DMS153 (cell line): ENCODE results near the gene SYVN1.
A peak's percentile ranks its signal among the peaks of the same experiment; 100 is the strongest.
"Not testable (repeated sequence)": the region's sequence is repeated elsewhere in the genome, so short reads cannot be mapped to it uniquely, and the experiment has no call there.

Experiments
- DNase-seq: peaks from one replicate; lab custom pipeline; 2025; lab: John Stamatoyannopoulos, UW

SYVN1 gene

DNA sequence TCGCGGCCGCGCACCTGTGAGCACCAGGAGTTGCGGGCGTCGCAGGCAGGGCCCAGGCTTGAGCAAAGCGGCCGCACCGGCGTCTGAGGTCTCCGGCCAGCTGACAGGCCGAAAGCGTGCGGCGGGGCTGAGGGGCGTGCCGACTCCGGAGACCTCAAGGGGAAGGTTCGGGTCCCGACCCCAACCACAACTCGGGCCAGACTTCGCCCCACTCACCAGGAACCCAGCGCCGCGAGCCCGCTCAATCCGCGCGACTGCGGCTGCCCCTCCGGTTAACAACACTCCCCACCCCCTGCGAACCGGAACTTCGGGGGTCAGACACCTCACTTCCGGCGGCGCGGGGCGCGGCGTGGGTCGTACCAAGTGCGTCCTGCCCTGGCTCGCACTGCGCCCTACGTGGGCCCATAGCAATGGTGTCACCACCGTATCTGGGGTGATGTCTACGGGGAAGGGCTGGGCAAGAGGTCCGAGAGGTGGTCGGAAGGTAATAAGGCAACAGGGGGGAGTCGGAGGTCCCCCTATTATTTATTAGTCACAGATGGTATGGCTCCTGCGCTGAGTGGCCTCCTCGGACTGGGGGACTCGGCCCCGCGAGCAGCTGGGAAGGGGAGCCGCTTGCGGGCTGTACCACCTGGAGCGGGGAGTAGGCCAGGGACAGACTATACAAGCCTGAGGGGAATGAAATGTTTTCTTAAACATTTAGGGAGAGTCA is at the start of gene SYVN1:
SYVN1 (minus strand) TSS at position 280 of the 712 bp plus-strand sequence. CDS start 918 bp downstream, outside the sequence.
- DNase-seq = peak; percentile 81

DNA sequence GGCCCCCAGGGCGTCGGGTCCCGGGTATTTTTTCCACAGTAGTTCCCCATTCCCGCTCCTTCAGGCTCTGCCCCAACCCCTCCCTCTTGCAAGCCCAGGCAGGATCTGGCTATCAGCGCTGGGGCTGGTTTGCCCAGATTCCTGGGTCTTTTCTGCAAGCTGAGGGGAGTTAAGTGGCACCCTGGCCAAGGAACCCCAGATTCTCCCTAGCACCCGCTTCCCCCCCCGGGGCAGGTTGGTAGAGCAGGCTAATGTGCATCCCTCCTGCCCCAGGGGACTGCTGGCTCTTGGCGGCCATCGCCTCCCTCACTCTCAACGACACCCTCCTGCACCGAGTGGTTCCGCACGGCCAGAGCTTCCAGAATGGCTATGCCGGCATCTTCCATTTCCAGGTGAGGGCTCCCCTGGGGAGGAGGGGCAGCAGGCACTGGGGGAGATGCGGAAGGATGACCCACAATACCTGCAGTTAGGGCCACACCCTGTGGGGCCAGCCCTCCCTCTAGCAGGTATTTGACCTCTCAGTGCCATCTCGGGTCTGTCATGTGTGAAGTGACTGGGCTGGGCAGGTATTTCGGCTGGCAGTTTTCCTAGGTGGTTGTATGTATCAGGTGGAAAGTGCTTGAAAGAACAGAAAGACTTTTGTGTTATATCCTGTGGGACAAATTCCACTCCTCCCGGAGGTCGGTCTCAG is 49.0 kb upstream of the SYVN1 start:
- DNase-seq = no peak

DNA sequence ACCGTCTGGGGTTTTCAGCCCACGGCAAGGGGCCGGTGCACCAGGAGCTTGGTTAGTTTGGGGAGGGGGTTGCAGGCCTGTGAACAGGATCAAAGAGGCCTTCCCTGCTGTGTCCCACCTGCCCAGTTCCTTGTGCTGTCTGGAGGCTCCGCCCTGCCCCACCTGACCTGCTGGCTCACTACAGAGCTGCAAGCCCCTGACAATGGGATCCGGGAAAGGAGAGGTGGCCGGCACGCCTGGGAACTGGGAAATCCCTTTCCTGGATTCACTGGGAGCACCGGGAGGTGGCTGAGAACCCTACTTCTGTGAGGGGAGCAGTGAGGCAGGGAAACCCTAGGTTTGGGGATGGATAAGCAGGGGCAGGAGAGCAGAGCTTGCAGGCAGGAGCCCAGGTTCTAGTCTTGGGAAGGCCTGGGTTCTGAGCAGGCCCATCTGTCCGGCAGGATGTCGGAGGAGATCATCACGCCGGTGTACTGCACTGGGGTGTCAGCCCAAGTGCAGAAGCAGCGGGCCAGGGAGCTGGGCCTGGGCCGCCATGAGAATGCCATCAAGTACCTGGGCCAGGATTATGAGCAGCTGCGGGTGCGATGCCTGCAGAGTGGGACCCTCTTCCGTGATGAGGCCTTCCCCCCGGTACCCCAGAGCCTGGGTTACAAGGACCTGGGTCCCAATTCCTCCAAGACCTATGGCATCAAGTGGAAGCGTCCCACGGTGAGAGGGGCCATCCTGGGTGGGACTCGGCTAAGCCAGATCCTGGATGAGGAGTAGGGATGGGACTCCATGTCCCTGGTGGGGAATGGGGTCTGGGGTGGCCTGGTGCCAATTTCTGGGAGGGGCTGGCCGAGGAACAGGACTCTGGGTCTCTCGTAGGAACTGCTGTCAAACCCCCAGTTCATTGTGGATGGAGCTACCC is 48.2 kb upstream of the SYVN1 start:
- DNase-seq = no peak

- DNase-seq = peak; percentile 12
These were observed 47.4 kb upstream of the SYVN1 start, which contains the start of gene CAPN1 for GRCh38 chr11:65181569-65182257. Gene CAPN1, plus strand, starts transcription at chr11:65181928. Its CDS starts 774 bp downstream, at chr11:65182702.

DNA sequence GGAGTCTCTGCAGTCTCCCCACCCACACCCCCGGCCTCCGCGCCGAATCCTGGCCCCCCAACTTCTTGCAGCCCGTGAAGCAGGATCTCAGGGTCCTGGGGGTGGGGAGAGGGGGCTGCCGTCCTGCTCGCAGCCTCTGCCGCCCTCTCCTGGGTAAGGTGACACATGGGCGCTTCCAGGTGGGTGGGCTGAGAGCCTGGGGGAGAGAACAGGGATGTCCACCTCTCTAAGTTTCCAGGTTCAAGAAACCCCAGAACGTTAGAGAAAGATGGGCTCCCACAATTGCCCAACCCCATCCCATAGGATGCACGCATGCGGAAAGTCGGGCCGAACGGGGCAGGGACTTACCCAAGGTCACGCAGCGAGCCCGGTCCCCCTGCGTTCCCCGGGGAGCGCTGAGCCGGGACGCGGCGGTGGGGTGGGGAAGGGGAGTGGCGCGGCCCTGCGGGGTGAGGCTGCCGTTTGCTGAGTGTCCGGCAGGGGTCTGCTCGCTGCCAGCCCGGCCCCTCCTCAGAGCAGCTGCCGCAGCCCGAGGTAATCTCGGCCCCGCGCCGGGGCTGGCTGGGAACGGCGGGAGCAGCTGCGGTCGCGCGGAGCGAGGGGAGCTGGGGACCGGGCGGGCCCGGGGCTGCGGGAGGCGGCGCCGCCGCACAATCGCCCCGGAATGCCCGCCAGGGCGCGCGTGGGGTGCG is 46.7 kb upstream of the SYVN1 start:
- DNase-seq = no peak

DNA sequence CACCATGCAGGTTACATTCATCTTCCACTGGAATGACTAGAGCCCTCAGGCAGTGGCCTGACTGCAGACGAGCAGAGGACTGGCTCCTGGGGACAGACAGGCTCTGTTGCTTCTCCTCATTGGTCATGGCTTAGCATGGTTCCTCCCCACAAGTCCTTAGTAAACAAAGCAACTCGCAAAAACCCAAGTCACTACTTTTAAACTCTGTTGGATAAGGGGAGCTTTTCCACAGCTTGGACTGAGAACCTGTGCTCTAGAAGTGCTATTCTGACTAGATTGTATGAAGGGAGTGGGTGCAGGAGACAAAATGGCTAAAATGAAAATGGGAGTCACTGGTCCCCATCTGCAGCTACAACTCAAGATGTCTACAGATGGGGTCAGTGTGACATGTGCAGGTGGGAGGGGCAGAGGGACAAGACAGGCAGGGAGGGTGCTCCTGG is 40.3 kb upstream of the SYVN1 start:
- DNase-seq = not testable (repeated sequence)

DNA sequence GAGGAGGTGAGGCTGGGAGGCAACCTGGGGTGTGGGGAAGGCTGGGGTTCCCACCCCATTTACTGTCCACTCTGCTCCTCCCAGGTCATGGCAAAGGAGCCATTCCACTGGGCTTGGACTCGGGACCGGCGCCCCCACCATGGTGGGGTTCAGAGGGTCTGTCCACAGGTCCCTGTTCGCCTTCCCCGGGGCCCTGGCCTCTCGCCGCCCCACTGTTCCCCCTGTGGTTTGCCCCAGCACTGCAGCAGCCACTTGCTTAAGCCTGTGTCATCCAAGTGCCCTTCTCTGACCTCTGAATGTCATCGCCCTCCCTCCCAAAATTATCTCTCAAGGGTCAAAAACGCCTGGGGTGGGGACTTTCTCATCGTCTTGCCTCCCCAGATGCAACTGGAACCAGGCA is 38.3 kb upstream of the SYVN1 start:
- DNase-seq = no peak

GRCh38 chr11:65170058-65170534 is 35.8 kb upstream of the SYVN1 start, which contains the start of gene SPDYC:
Gene SPDYC, plus strand, starts transcription at chr11:65170233. Its CDS starts 1,125 bp downstream, at chr11:65171358.
- no peak for DNase-seq

- no peak for DNase-seq
These were observed 34.9 kb upstream of the SYVN1 start for GRCh38 chr11:65169164-65169641.

- DNase-seq = no peak
These were observed 33.3 kb upstream of the SYVN1 start for GRCh38 chr11:65167656-65168055.

DNA sequence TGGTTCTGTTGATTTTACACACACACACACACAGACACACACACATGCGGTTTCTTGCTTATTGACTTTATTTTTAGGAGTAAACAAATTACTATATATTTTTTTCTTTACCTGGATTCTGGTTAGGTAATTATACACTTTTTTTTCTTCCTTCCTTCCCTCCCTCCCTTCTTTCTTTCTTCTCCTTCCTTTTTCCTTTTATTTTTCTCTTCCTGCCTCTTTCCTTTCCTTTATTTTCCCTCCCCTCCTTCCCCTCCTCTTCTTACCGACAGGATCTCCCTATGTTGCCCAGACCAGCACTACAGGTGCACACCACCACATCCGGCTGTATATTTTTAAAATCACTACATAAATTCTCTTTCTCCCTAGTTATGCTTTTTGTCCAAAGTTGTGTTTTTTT is 32.6 kb upstream of the SYVN1 start:
- DNase-seq = no peak

GRCh38 chr11:65165410-65166317 is 31.3 kb upstream of the SYVN1 start:
- DNase-seq = no peak

- no peak for DNase-seq
These were observed 29.4 kb upstream of the SYVN1 start for GRCh38 chr11:65163684-65164083.

DNA sequence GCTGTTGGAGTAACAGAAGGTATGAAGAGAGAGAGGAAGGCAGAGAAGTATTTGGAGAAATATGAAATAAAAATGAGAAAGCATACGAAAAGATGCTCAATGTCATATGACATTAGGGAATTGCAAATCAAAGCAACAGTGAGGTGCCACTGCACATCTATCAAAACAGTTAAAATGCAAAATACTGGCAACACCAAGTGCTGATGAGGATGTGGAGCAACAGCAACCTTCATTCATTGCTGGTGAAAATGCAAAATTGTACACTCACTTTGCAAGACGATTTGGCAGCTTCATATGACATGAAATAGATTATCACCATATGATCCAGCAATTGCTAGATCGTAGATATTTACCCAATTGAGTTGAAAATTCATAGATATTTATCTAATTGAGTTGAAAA is 26.3 kb upstream of the SYVN1 start:
- DNase-seq = no peak

DNA sequence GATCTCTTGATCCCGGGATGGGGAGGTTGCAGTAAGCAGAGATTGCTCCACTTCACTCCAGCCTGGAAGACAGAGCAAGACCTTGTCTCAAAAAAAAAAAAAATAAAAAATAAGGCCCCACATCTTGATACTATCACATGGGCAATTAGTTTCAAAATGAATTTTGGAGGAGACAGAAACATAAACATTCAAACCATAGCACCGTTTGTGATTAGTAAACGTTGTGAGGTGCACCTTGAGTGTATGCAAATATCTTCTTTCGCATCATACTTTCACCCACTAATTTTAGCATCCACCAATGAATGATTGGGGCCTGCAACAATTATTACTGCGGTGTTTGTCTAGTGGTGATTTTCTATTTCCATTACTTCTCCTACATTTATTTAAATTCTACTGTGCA is 24.7 kb upstream of the SYVN1 start:
- DNase-seq = no peak

- DNase-seq = no peak
These were observed 23.0 kb upstream of the SYVN1 start for GRCh38 chr11:65157336-65157735.

DNA sequence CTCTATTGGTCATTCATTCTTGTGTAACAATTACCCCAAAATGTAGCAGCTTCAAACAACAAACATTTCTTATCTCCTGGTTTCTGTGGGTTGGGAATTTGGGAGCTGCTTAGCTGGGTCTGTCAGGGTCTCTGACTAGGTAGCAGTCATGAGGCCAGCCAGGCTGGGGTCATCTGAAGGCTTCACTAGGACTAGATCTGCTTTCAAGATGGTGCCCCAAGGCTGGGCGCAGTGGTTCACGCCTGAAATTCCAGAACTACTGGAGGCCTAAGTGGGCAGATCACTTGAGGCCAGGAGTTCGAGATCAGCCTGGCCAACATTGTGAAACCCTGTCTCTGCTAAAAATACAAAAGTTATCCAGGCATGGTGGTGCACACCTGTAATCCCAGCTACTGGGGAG is 22.6 kb upstream of the SYVN1 start:
- no peak for DNase-seq

DNA sequence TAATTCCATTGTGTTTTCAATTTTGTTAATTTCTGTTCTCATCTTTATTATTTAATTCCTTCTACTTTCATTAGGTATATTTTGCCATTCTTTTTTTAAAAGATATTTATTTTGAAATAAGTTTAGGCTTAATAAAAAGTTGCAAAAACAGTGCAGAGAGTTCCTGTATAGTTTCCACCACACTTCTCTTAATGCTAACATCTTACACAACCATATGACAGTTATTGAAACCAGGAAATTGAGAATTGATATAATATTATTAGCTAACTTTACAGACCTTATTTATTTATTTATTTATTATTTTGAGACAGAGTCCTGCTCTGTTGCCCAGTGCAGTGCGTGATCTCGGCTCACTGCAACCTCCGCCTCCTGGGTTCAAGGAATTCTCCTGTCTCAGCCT is 21.9 kb upstream of the SYVN1 start:
- no peak for DNase-seq

DNA sequence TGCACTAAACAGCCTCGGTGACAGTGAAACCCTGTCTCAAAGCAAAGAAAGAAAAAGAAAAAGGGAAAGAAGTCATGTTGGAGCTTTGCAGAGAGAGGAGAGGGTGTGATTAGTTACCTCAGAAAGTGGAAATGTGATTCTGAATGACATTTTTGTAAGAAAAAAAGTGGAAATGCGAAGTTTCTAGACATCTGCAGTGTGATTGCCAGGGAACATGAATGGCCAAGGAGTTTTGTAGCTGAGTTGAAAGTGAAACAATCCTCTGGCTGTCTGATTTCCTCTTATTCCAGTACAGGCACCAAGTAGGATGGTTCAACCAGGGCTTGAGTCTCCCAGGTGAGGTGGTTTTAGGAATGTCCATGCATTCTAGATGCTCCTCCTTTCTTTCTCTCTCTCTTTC is 17.8 kb upstream of the SYVN1 start:
- DNase-seq = no peak
